HepG2 (cell line): ENCODE results near the gene ASXL1. TPM values are rescaled to one million over a fixed set of nuclear protein-coding genes. Genes with fewer than 3 reads are reported as not detected.

Source experiments
- ATM ChIP-seq: fragments of 450-650 bp; IDR thresholded peaks from 2 replicates; pipeline ENCODE4 v1.7.1; 2017; ENCODE audit warnings: mild to moderate bottlenecking, borderline replicate concordance
- ELF4 ChIP-seq: sonication (generic); formaldehyde crosslinking; IDR thresholded peaks from 2 replicates; pipeline ENCODE4 v1.5.0; 2020; ENCODE audit warnings: missing genetic modification reagents, mild to moderate bottlenecking, moderate library complexity, borderline replicate concordance
- FOXC1 ChIP-seq: sonication (generic); formaldehyde crosslinking; IDR thresholded peaks from 2 replicates; pipeline ENCODE4 v1.8.0; 2022; ENCODE audit warnings: mild to moderate bottlenecking, missing genetic modification reagents, borderline replicate concordance
- HIVEP1 ChIP-seq: sonication (generic); formaldehyde crosslinking; IDR thresholded peaks from 2 replicates; pipeline ENCODE4 v1.4.0; 2020; ENCODE audit warnings: mild to moderate bottlenecking, missing genetic modification reagents
- KDM4B ChIP-seq: sonication (generic); formaldehyde crosslinking; IDR thresholded peaks from 2 replicates; pipeline ENCODE4 v1.4.0; 2020; ENCODE audit warnings: missing genetic modification reagents
- MBNL3 ChIP-seq: fragments of 250-450 bp; sonication (Bioruptor Pico); conservative IDR thresholded peaks from 2 replicates; pipeline ENCODE4 v1.8.0; 2022; ENCODE audit warnings: mild to moderate bottlenecking, inconsistent platforms
- NBN ChIP-seq: fragments of 450-650 bp; conservative IDR thresholded peaks from 2 replicates; pipeline ENCODE4 v1.6.1; 2017
- NR1H2 ChIP-seq: sonication (generic); formaldehyde crosslinking; IDR thresholded peaks from 2 replicates; pipeline ENCODE4 v1.8.1; 2022; ENCODE audit warnings: low read depth, missing genetic modification reagents, borderline replicate concordance
- NR3C1 ChIP-seq: sonication (generic); formaldehyde crosslinking; IDR thresholded peaks from 2 replicates; pipeline ENCODE4 v1.4.0; 2020; ENCODE audit warnings: missing genetic modification reagents
- PHF8 ChIP-seq: sonication (generic); formaldehyde crosslinking; IDR thresholded peaks from 2 replicates; pipeline ENCODE4 v1.5.0; 2020; ENCODE audit warnings: missing genetic modification reagents
- PRMT3 ChIP-seq: sonication (generic); formaldehyde crosslinking; IDR thresholded peaks from 2 replicates; pipeline ENCODE4 v1.8.1; 2022; ENCODE audit warnings: low read depth, mild to moderate bottlenecking, moderate library complexity, missing genetic modification reagents, borderline replicate concordance
- SNAI1 ChIP-seq: sonication (generic); formaldehyde crosslinking; IDR thresholded peaks from 2 replicates; pipeline ENCODE4 v1.5.0; 2020; ENCODE audit warnings: mild to moderate bottlenecking, missing genetic modification reagents, borderline replicate concordance
- THYN1 ChIP-seq: sonication (generic); formaldehyde crosslinking; IDR thresholded peaks from 2 replicates; pipeline ENCODE4 v1.8.1; 2023; ENCODE audit warnings: low read depth, mild to moderate bottlenecking, moderate library complexity, missing genetic modification reagents, borderline replicate concordance
- ZMYM3 ChIP-seq: sonication (generic); formaldehyde crosslinking; IDR thresholded peaks from 2 replicates; pipeline ENCODE4 v1.5.1; 2020; ENCODE audit warnings: mild to moderate bottlenecking, missing genetic modification reagents
- ZNF121 ChIP-seq: sonication (generic); formaldehyde crosslinking; IDR thresholded peaks from 2 replicates; pipeline ENCODE4 v1.5.0; 2020; ENCODE audit warnings: mild to moderate bottlenecking, missing genetic modification reagents
- ZNF720 ChIP-seq: sonication (generic); formaldehyde crosslinking; IDR thresholded peaks from 2 replicates; pipeline ENCODE4 v1.4.0; 2020; ENCODE audit warnings: missing genetic modification reagents
- polyA plus RNA-seq, 8 experiments: library from polyadenylated mRNA; depleted of rRNA in 3 of 8; stranded (reverse) in 7 of 8; unstranded in 1 of 8; fragments of >200 nt; fragmentation: Illumina TruSeq in 4 of 8; extraction: Trizol in 4 of 8; gene quantifications; 2 replicates each; pipeline versions ENCODE4 v1.2.1 to v1.2.3, GENCODE V29; 2011 to 2016; ENCODE audit warnings: low read depth in 4 of 8, missing spikeins in 1 of 8, mixed read lengths in 1 of 8; ENCODE audit not compliant: insufficient read depth in 1 of 8
- total RNA-seq, 5 experiments: library from RNA; depleted of rRNA; stranded (reverse); fragments of >200 nt; fragmentation: Illumina TruSeq; extraction: Trizol; gene quantifications; 2 replicates each; pipeline ENCODE4 v1.2.3, GENCODE V29; 2016; ENCODE audit warnings: low read depth in 1 of 5
- TF ChIP-seq, protein P1 (sequence below): sonication (generic); formaldehyde crosslinking; IDR thresholded peaks from 2 replicates; pipeline ENCODE4 v1.4.0; 2020; ENCODE audit warnings: missing genetic modification reagents
- TF ChIP-seq, protein P2 (sequence below): sonication (generic); formaldehyde crosslinking; IDR thresholded peaks from 2 replicates; pipeline ENCODE4 v1.5.0; 2020; ENCODE audit warnings: missing genetic modification reagents
- TF ChIP-seq, protein P3 (sequence below): fragments of 450-650 bp; IDR thresholded peaks from 2 replicates; pipeline ENCODE4 v1.6.1; 2017; ENCODE audit warnings: mild to moderate bottlenecking
- TF ChIP-seq, protein P4 (sequence below): sonication (generic); formaldehyde crosslinking; IDR thresholded peaks from 2 replicates; pipeline ENCODE4 v1.4.0; 2020; ENCODE audit warnings: missing genetic modification reagents, borderline replicate concordance

ASXL1 gene
- total and polyA plus RNA-seq, 2 of the 13 experiments (the other 11 are each of a cell fraction or from before 2014, with no cell fraction given), result 62.1 to 74.8 TPM

DNA sequence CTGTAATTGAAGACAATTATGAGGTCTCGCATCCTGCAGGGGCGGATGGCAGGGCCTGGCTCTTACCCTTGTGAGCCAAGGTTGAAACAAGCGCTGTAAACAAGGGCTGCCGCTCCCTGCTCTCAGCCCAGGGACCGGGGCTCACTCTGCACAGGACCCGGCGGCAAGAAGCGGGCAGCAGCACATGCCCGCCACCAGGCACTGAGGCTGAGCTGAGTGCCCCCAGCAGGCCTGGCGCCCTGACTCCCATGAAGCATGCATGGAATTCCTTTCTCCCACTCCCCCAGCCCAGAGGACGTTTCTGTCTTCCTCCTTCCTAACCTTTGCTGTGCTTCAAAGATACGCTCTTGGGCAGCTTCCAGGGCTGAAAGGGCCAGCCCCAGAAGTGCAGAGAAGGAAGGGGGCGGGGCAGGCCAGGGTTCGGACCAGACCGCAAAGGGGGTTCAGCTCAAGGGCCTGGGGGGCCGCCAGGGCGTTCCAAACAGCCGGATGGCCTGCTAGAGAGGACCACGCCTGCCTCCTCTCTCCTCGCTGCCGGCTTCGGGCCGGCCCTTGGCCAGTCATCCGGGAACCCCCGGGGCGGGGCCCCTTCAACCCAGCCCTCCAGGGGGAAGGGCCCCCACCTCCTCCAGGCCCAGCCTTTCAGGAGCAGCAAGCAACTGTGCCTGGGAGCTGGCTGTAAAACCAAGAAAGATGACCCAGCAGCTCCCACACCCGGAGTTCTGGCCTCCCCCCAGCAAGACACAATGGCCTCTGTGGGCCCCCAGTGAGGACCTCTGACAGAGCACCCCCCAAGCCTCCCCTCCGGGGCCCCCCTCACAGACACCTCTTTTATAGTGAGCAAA lies 117.1 kb downstream of the ASXL1 start (continued):
- TF ChIP-seq ZNF121 (peak; percentile 64; the same call in 1 of the 2 replicates), ELF4 (CRISPR knock-in tag) (no peak; the same call in 1 of the 2 replicates), ZMYM3 (CRISPR knock-in tag) (no peak; the same call in none of the 2 replicates), PRMT3 (CRISPR knock-in tag) (no peak; the same call in 1 of the 2 replicates), SNAI1 (CRISPR knock-in tag) (no peak; the same call in 1 of the 2 replicates), FOXC1 (CRISPR knock-in tag) (peak; percentile 55; the same call in 1 of the 2 replicates), THYN1 (CRISPR knock-in tag) (no peak), ZNF720 (CRISPR knock-in tag) (no peak), PHF8 (CRISPR knock-in tag) (0 out of 2 replicates have a peak, but pooled peaks have one; percentile 32), HIVEP1 (0 out of 2 replicates have a peak, but pooled peaks have one; percentile 62), NR1H2 (CRISPR knock-in tag) (peak; percentile 73; the same call in 1 of the 2 replicates), NBN (no peak), KDM4B (CRISPR knock-in tag) (peak; percentile 64; the same call in 1 of the 2 replicates), MBNL3 (no peak), NR3C1 (CRISPR knock-in tag) (no peak), ATM (no peak)
- TF ChIP-seq, protein P1, sequence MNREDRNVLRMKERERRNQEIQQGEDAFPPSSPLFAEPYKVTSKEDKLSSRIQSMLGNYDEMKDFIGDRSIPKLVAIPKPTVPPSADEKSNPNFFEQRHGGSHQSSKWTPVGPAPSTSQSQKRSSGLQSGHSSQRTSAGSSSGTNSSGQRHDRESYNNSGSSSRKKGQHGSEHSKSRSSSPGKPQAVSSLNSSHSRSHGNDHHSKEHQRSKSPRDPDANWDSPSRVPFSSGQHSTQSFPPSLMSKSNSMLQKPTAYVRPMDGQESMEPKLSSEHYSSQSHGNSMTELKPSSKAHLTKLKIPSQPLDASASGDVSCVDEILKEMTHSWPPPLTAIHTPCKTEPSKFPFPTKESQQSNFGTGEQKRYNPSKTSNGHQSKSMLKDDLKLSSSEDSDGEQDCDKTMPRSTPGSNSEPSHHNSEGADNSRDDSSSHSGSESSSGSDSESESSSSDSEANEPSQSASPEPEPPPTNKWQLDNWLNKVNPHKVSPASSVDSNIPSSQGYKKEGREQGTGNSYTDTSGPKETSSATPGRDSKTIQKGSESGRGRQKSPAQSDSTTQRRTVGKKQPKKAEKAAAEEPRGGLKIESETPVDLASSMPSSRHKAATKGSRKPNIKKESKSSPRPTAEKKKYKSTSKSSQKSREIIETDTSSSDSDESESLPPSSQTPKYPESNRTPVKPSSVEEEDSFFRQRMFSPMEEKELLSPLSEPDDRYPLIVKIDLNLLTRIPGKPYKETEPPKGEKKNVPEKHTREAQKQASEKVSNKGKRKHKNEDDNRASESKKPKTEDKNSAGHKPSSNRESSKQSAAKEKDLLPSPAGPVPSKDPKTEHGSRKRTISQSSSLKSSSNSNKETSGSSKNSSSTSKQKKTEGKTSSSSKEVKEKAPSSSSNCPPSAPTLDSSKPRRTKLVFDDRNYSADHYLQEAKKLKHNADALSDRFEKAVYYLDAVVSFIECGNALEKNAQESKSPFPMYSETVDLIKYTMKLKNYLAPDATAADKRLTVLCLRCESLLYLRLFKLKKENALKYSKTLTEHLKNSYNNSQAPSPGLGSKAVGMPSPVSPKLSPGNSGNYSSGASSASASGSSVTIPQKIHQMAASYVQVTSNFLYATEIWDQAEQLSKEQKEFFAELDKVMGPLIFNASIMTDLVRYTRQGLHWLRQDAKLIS (CRISPR knock-in tag), result no peak
- TF ChIP-seq, protein P2, sequence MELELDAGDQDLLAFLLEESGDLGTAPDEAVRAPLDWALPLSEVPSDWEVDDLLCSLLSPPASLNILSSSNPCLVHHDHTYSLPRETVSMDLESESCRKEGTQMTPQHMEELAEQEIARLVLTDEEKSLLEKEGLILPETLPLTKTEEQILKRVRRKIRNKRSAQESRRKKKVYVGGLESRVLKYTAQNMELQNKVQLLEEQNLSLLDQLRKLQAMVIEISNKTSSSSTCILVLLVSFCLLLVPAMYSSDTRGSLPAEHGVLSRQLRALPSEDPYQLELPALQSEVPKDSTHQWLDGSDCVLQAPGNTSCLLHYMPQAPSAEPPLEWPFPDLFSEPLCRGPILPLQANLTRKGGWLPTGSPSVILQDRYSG (CRISPR knock-in tag), result peak; percentile 96; the same call in 1 of the 2 replicates
- TF ChIP-seq, protein P3, sequence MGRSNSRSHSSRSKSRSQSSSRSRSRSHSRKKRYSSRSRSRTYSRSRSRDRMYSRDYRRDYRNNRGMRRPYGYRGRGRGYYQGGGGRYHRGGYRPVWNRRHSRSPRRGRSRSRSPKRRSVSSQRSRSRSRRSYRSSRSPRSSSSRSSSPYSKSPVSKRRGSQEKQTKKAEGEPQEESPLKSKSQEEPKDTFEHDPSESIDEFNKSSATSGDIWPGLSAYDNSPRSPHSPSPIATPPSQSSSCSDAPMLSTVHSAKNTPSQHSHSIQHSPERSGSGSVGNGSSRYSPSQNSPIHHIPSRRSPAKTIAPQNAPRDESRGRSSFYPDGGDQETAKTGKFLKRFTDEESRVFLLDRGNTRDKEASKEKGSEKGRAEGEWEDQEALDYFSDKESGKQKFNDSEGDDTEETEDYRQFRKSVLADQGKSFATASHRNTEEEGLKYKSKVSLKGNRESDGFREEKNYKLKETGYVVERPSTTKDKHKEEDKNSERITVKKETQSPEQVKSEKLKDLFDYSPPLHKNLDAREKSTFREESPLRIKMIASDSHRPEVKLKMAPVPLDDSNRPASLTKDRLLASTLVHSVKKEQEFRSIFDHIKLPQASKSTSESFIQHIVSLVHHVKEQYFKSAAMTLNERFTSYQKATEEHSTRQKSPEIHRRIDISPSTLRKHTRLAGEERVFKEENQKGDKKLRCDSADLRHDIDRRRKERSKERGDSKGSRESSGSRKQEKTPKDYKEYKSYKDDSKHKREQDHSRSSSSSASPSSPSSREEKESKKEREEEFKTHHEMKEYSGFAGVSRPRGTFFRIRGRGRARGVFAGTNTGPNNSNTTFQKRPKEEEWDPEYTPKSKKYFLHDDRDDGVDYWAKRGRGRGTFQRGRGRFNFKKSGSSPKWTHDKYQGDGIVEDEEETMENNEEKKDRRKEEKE, result no peak
- TF ChIP-seq, protein P4, sequence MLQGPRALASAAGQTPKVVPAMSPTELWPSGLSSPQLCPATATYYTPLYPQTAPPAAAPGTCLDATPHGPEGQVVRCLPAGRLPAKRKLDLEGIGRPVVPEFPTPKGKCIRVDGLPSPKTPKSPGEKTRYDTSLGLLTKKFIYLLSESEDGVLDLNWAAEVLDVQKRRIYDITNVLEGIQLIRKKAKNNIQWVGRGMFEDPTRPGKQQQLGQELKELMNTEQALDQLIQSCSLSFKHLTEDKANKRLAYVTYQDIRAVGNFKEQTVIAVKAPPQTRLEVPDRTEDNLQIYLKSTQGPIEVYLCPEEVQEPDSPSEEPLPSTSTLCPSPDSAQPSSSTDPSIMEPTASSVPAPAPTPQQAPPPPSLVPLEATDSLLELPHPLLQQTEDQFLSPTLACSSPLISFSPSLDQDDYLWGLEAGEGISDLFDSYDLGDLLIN (CRISPR knock-in tag), result peak; percentile 42; the same call in 1 of the 2 replicates
